ENCODE data around the gene C12orf42. TPM values are rescaled to one million over a fixed set of nuclear protein-coding genes. Genes with fewer than 3 reads are reported as not detected.

Gene C12orf42
- total RNA-seq, 1 donor from 2014 or later: 0.89 TPM

DNA sequence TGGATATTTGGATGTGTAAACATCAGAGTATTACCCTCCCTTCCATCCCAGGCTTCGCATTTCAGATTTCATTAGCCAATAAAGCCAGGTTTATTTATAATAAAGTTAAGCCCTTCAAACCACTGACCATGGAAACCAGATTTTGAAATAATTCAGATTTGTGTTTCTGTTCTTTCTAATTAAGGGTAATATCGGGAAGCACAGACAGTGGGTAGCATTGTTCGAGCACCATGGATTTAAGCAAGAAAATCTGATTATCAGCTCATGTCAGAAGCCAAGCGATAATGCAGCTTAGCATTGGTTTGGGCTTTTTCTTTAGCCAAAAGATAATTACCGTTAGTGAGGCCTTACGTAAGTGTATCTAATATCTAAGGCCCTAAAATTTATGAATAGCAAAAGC, 116.1 kb downstream of the C12orf42 start:
- DNase-seq (ENCODE audit: low spot score): no peak
- intact Hi-C loops (cut with DNase I): no loop called here
- no peak for ATAC-seq

DNA sequence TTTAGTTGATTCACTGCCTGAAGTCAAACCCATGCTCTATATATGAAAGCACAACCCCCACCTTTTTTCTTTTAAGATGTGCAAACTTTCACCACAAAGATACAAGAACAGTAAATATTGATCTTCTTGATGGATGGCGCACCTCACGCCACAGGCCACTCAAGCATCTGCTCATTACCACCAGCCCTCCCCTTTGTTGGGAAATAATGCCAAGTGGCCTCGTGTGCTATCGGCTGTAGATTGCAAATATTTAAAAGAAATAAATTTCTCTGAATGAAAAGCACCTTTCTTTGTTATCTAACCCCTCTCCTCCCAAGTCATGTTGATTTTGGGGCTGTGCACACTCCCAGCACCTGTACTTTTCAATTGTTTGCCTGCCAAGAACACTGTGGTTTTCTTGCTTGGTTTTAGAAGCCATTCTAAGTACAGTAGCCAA, 122.7 kb downstream of the C12orf42 start:
- no peak for ATAC-seq
- intact Hi-C loops (cut with DNase I): no loop called here

DNA sequence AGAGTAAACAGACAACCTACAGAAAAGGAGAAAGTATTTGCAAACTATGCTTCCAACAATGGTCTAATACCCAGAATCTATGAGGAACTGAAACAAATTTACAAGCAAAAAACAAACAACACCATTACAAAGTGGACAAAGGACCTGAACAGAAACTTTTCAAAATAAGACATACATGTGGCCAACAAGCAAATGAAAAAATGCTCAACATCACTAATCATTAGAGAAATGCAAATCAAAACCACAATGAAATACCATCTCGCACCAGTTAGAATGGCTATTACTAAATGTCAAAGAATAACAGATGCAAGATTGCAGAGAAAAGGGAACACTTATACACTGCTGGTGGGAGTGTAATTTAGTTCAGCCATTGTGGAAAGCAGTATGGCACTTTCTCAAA, 125.8 kb downstream of the C12orf42 start:
- DNase-seq (ENCODE audit: low spot score) (no peak), ATAC-seq (no peak)
- intact Hi-C loops (cut with DNase I): no loop called here

More for the DNA sequence above, 122.7 kb downstream of the C12orf42 start:
- no peak for DNase-seq (ENCODE audit: low spot score)

DNA sequence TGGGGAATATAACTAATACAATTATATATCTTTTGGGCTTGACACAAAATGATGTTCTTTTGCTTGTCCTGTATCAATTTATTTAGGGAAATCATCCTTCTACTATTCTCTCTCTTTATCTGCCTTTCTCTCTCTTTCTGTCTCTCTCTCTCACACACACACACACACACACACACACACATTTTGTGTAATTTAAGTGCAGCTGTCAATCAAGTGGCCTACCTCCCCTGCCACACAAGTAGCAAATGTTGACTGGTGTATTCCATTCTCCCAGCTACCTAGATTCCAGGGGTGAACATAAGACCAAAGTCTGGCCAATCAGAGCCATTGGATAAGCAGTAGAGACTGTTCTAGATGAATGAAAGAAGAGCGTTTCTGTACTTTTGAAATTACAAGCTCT, 127.6 kb downstream of the C12orf42 start:
- DNase-seq (ENCODE audit: low spot score): no peak
- no peak for ATAC-seq
- intact Hi-C loops (cut with DNase I): no loop called here

DNA sequence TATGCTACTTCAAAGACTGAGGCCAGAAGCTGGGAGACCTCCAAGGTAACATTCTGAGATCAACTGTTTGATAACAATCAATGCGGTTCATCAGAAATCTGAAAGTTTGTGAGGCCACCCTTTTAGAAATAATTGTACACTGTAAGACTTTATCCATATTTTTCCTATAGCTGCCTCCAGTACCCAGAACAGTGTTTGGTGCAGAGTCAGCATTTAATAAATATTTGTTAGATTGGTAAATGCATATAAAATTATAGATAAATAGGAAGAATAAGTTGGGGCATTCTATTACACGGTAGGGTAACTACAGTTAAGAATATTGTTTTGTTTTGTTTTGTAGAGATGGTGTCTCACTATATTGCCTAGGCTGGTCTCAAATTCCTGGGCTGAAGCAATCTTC, 141.4 kb downstream of the C12orf42 start:
- ATAC-seq (no peak), DNase-seq (ENCODE audit: low spot score) (no peak)
- intact Hi-C loops (cut with DNase I): no loop called here

DNA sequence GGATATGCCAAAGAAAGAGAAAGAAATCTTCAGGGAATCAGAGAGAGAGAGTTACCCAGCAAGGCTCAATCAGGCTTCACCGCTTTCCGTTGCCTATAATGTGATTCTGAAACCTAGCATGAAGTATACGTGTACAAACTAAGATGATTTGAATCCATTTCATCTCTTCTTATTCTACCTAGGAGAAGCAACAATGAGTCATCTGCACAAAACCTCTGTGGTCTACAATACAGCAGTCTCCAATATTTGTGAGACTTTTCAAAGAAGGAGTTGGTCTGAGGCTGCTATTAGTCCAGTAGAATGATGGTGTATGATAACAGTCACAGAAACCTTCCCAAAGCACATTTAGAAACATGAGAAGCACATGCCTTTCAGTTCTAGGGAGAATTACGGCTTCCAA, 141.9 kb downstream of the C12orf42 start:
- ATAC-seq (no peak), DNase-seq (ENCODE audit: low spot score) (no peak)
- intact Hi-C loops (cut with DNase I): no loop called here

DNA sequence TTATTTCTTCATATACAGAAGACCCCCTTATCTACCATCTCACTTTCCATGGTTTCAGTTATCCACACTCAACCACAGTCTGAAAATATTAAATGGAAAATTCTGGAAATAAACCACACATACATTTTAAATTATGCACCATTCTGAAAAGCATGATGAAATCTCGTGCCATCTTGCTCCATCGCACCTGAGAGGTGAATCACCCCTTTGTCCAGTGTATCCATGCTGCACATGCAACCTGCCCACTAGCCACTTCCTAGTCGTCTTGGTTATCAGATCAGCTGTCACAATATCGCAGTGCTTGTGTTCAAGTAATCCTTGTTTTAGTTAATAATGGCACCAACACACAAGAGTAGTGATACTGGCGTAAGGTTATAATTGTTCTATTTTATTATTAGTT, 145.7 kb downstream of the C12orf42 start:
- intact Hi-C loops (cut with DNase I): no loop called here
- ATAC-seq (no peak), DNase-seq (ENCODE audit: low spot score) (no peak)

DNA sequence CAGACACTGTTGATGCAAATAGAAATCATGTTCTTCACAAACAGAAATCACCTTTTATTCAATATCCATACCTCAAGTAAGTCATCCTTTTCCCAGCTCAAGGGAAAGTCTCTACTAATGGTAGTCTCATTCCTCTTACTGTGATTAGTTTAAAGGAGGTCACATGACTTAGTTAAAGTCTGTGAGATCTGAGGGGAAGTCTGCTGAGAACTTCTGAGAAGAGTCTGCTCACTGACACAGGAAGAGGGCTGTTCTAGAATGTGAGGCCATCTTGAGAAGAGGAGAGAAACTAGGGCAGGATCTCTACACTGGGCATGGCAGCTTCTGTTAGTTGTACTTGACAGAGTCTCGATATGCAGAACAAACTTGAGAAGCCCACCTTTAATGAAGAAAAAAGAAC, 146.8 kb downstream of the C12orf42 start:
- DNase-seq (ENCODE audit: low spot score): no peak
- ATAC-seq: no peak
- intact Hi-C loops (cut with DNase I): no loop called here

DNA sequence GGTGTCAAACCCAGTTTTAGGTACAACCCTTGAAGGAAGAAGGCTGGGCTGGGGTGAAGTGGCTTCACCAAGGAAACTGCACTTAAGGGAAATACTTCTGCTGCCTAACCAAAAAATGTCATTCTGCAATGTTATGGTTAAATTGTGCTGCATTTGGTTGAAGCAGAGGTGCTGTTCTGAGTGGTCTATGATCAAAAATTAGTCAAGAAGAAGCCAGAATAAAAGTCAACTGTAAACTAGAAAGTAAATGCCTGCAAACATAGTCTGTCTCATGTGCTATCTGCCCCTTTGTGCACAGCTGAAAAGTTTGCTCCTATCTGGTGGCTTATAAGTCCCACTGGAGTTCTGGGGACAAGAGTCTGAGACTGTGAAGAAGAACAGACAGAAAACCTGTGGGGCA, 158.8 kb downstream of the C12orf42 start:
- ATAC-seq (no peak), DNase-seq (ENCODE audit: low spot score) (no peak)
- intact Hi-C loops (cut with DNase I): no loop called here

DNA sequence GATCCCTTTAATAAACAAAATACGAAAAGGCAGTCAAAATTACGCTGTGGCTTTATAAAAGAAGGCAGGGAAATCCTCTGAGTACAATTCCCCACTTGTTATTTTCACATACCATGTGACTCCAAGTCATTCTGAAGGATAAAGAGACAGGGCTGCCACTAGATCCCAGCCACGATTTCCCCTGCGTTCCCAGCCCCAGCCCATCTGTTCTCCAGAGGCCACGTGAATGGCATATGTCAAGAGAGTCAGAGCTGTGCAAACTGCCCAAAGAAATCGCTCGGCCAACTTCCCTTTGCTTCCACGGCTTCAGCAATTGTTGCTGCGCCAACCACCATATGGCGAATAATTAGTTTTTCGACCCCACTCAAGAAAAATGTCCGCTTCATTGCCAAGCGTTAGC, 161.3 kb downstream of the C12orf42 start:
- no peak for DNase-seq (ENCODE audit: low spot score)
- ATAC-seq: no peak
- intact Hi-C loops (cut with DNase I): no loop called here

DNA sequence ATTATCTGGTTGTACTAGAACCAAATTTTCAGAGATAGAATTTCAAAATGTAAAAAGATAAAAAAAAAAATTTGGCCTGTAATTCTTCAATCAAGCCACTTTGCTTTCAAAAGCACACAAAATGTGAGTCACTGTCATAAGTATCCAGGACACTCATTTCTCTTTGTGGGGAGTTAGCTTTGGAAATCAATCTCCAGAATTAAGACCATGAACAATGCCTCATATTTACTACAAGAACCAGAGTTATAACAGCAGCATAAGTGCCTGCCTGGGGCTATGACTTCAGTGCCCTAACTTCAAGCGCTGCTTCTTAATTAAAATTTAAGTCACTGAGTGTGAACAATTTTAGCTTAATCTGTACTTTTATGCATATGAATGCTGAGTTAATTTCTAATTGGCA, 162.1 kb downstream of the C12orf42 start:
- DNase-seq (ENCODE audit: low spot score): no peak
- no peak for ATAC-seq
- intact Hi-C loops (cut with DNase I): no loop called here

DNA sequence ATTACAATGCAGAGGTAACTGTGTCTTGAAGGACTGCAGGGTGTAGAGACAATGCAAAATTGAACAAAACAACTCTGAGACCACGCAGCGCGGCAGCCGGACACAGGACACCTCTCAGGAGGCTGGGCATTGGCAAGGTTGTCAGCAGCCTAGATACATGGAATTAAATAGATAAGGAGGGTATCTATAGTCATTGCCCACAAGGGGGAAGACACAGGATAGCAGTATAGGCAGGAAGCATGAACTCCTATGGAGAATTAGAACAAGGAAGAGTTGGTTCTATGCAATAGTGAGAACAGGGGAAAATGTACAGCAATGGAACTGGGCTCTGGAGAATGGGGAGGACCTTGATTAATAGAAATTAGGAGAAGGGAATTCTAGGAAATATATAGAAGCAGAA, 164.1 kb downstream of the C12orf42 start:
- ATAC-seq (no peak), DNase-seq (ENCODE audit: low spot score) (no peak)
- intact Hi-C loops (cut with DNase I): no loop called here

DNA sequence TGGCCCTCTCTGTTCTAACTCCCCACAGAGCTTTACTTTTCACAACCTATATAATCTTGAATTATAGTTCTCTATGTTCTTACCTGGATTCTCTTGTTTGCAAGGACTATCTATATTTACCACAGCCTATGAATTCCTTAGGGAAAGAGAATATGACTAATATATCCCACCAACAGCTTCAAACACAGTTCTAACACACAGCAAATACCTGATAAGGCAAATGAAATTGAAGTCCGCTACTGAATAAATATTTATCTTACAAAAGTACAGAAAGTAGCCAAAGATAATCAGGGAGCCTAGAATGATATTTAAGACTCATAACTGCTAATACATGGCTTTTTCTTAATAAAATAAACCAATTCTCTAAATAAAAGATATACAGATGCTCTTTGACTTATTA, 165.1 kb downstream of the C12orf42 start:
- DNase-seq (ENCODE audit: low spot score) (no peak), ATAC-seq (no peak)
- intact Hi-C loops (cut with DNase I): no loop called here

DNA sequence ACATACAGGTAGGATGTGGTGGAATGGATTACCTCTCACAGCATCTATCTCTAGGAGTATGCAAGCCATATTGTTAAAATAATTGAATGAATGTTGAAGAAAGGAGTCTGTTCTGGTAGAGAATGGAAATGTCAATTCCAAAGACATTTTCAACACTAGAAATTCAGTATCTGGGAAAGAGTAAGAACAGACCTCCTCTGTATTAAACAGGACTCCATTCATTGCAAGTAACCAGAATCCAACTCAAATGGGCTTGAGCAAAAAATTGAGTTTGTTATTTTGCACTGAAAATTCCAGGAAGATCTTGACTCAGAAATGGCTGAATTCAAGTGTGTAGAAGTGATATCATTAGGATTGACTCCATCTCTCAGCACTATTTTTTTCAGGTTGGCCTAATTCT, 168.1 kb downstream of the C12orf42 start:
- intact Hi-C loops (cut with DNase I): no loop called here
- ATAC-seq: no peak
- no peak for DNase-seq (ENCODE audit: low spot score)

DNA sequence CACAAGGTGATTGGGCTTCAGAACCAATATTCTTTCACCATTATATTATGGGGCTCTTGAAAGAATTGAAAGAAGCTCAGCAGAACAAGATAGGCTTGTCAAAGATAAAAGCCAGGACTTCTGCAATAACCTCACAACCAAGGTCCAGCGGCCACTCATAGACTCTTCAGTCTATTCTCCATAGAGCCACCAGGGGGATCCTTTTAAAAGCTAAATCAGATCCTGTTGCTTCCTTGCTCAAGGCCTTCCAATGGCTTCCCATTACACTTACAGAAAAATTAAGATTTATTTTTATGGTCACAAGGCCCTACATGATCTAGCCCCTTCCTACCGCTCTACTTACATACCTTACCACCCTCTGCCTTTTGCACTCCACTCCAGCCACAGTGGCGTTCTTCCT, 169.6 kb downstream of the C12orf42 start:
- no peak for ATAC-seq
- DNase-seq (ENCODE audit: low spot score): no peak
- intact Hi-C loops (cut with DNase I): no loop called here

DNA sequence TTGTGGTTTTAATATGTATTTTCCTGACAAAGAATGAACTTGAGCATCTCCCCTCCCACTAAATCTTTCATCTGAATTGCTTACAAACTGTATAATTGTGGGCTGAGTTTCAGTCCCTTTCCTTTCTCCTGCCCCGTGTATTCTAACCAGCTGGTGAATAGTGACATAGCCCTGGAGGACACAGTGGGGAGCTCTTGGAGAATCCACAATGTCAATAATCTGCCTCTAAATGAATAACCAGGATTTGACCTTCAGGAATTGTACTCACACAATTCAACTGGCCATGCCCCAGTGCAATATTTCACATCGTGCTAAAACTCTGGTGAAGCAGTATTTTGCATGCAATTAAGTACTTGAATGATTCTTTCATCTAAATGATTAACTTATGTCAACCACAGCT, 177.2 kb downstream of the C12orf42 start:
- ATAC-seq (no peak), DNase-seq (ENCODE audit: low spot score) (no peak)
- intact Hi-C loops (cut with DNase I): no loop called here

DNA sequence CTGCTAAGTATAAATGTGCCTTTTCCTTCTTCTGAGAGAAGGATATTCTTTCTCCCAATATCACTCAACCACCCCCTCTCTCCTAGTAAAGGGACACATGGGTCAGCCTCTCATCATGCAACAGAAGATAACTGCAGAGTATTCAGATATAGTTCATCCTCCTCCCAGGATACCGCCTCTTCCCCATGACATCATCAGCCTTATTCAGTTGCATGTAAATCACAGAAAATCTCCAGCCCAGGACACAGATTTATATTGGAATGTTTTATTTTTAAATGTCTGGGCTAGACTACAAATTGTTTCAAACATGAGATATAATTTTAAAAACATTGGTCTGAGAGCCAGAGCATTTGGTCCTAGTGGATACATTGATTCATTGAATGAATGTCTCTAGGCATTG, 178.5 kb downstream of the C12orf42 start:
- intact Hi-C loops (cut with DNase I): no loop called here
- no peak for ATAC-seq
- no peak for DNase-seq (ENCODE audit: low spot score)

DNA sequence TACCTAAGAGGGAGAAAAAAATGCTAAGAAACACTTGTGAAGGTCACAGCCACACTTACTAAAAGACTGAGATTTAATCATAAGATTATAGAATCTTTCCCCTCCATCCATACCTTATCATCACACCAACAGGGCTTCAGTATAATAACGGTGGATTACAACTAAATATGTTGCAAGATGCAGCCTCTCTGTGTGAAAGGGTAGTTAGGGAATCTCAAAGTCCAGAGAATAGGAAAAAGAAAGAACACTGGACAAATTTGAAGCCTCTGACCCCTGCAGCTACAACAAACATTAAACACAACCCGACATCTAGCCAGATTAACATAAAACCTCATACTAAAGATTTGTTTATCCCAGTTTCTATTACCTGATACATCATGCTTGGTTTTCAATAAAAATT, 181.0 kb downstream of the C12orf42 start:
- no peak for DNase-seq (ENCODE audit: low spot score)
- no peak for ATAC-seq
- intact Hi-C loops (cut with DNase I): no loop called here

DNA sequence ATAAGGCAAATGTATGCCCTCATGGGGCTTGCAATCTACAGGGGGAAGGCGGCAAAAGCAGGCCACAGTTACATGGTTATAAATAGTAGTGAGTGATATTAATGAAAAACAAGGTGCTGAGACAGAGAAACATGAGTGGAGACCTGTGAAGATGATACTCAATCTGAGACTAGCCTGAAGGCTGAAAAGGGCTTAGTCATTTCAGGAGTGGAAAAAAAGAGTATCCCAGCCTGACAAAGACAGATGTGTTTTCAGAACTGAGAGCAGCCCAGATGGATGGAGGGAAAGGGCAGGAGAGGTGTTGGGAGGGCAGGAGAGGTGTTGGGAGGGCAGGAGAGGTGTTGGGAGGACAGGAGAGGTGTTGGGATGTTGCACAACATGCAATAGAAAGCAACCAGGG, 181.9 kb downstream of the C12orf42 start:
- intact Hi-C loops (cut with DNase I): no loop called here
- ATAC-seq (no peak), DNase-seq (ENCODE audit: low spot score) (no peak)

DNA sequence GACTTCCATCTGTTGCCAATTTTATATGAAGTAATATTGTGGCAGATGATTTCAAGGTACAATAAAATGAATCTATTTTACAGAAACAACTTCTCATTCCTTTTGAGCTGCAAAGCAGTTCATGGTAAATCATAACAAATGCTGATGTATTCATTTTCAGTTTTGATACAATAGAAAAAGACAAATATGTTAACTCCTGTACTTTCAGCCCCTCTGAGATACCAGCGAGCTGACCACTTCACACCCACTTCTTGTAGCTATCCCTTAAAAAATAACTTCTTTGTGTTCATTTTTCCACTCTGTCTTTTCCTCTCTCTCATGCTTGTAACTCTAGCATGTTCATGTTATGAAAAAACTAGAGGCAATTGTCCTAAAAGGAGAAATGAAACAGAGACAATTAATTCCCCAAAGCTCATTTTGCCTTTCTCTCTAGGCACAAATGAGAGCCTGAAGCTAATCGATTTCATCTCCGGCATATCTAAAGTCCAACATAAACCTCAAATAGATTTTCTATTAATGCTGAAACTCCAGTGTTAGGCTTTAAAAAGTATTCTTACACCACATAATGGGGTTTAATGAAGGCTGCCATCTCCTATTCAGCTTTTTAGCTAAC, 182.9 kb downstream of the C12orf42 start:
- intact Hi-C loops (cut with DNase I): no loop called here
- DNase-seq (ENCODE audit: low spot score): no peak
- ATAC-seq: no peak

DNA sequence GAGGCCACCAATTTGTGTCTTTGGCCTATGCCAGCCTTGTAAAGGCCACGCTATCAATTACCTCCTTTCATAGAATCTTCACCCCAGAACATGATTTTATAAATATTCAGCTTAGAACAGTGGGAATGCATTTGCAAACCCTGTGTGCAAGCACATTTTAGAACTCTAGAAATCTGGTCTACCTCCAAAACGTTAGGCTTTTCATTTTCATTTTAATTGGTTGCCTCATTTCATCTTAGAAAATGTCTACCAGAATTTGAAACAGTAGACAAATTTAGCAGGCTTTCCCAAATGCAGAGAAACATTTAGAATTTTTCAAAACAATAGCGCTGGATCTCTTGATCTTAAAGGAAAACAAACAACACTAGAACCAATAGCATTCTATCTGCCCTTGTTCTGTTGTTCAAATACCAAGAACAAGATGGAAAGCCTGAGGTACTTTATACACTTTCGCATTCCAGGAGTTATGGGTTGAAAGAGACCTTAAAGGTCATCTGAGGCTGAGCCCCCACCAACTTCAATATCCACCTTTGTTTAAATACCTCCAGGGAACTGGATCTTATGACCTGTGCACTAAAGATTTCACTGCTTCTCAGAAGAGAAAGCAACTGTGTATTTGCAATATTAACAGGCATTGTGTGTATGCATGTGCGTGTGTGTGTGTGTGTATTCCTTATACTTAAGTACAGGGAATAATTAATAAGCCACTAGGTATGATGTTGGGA, 185.1 kb downstream of the C12orf42 start:
- DNase-seq (ENCODE audit: low spot score): no peak
- intact Hi-C loops (cut with DNase I): no loop called here

More for the DNA sequence above, 185.1 kb downstream of the C12orf42 start:
- no peak for ATAC-seq

All from sciatic nerve (tissue), 2 donors.